Measurements from ENCODE around the gene CHRD. TPM values are rescaled to one million over a fixed set of nuclear protein-coding genes. Genes with fewer than 3 reads are reported as not detected.
"Not testable (repeated sequence)": the region's sequence is repeated elsewhere in the genome, so short reads cannot be mapped to it uniquely, and the experiment has no call there.

CHRD gene
- not detected in 2 replicates for total RNA-seq

DNA sequence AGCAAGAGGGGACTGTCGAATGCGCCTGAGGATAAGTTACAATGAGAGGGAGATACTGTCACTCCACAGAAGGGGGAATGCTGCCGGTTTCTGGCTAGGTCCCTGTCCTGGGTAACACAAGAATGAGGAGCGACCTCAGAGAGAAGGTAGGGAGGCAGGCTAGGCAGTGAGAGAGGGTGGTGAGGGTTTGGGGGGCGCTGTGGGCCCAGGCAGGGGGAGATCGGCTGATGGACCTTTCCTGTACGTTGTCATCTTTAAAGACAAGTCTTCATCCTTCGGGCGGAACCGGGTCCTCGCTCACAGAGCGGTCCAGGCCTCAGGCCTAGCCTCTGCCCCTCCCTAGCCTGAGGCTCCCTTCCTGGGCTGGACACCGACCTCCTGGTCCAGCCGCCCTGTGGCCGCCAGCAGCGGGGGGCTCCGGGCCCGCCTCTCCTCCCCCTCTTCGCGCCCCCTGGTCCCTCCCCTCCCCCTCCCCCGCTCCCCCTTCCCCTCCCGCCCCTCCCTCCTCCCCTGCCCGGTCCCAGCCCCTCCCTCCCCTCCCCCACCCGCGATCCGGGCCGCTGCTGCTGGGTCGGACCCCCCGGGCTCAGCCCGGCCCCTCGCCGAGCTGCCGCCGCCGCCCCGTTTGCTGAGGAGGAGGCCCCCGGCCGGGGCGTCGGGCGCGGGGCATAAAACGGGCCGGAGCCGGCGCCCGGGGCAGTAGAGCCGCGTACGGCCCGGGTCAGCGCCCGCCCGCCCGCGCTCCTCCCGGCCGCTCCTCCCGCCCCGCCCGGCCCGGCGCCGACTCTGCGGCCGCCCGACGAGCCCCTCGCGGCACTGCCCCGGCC lies at the start of gene CHRD:
CHRD (plus strand) TSS at position 697 of the 827 bp plus-strand sequence. CDS start 265 bp downstream, outside the sequence.
- intact Hi-C loops (cut with micrococcal nuclease), result no loop called here

- intact Hi-C loops (cut with micrococcal nuclease), result no loop called here
Observed at GRCh38 chr3:184332370-184333090, 47.3 kb upstream of the CHRD start.

- intact Hi-C loops (cut with micrococcal nuclease), result no loop called here
Observed at GRCh38 chr3:184333190-184333589, 46.7 kb upstream of the CHRD start.

DNA sequence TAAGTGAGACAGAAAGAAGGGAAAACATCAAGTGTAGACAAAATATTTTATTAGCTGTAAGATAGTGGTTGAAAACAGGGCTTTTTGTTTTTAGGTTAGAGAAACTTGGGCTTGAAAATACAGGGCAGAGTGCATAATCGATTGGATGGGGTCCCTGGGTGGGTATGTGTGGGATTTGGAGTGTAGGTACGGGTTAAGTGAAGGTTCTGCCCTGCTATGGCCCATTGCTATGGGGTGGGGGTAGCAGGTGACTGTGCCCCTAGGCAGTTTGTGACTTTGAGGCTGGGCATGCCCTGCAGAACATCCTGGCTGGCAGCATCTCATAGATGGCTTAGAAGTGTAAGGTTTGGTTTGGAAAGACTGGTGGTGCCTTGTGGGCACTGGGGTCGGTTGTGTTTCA lies 46.2 kb upstream of the CHRD start:
- intact Hi-C loops (cut with micrococcal nuclease), result loop anchor here (1.0 kb wide), 1 partner anchor 159 kb away; the partner anchor contains the start of gene AP2M1

- intact Hi-C loops (cut with micrococcal nuclease), result loop anchor here (1.0 kb wide), 6 partner anchors 20 to 210 kb away; partner anchors contain the start of genes AP2M1, EIF4G1 and PSMD2
Observed at GRCh38 chr3:184334470-184335158, 45.2 kb upstream of the CHRD start.

- intact Hi-C loops (cut with micrococcal nuclease), result loop anchor here (1.0 kb wide), 5 partner anchors 21 to 209 kb away; partner anchors contain the start of genes EIF4G1 and PSMD2
Observed at GRCh38 chr3:184335291-184335660, 44.6 kb upstream of the CHRD start.

- intact Hi-C loops (cut with micrococcal nuclease), result loop anchor here (1.0 kb wide), 5 partner anchors 22 to 208 kb away; partner anchors contain the start of genes EIF4G1 and PSMD2
Observed at GRCh38 chr3:184335661-184336546, 44.0 kb upstream of the CHRD start.

- intact Hi-C loops (cut with micrococcal nuclease), result no loop called here
Observed at GRCh38 chr3:184336547-184337398, 43.1 kb upstream of the CHRD start.

DNA sequence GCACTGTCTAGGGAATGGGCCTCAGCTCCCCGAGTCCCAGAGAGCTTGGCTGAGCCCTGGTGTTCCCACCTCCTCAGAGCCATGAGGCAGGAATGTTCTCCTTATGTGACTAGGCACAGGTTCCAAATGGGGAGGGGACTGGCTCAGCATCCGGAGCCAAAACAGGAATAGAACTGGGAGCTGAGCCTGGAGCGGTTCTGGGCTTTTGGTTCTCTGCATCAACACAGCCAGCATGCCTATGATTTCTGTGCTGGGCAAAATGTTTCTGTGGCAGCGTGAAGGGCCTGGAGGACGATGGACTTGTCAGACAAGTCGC lies 42.5 kb upstream of the CHRD start, which contains the start of gene FAM131A:
FAM131A (plus strand) TSS at position 202 of the 316 bp plus-strand sequence; CDS start at position 233, 31 bp downstream.
- intact Hi-C loops (cut with micrococcal nuclease), result no loop called here

DNA sequence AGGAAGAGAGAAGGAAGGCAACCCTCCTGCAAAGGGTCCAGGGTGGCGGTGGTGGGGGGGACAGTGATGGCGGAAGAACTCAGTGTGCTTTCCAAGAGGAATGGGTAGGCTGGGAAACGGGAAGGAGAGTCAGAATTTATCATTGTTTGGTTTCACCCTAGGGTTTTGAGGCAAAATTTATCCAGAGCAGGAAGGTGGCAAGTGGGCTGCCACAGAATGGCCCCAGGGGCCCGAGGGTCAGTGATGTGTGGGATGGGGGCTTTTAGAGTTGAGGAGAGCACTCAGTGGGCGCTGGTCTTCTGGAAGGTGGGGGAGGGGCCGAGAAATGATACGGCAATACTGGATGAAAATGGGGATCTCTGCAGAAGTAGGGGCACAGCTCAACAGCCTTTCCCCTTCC lies 41.9 kb upstream of the CHRD start:
- intact Hi-C loops (cut with micrococcal nuclease), result no loop called here

DNA sequence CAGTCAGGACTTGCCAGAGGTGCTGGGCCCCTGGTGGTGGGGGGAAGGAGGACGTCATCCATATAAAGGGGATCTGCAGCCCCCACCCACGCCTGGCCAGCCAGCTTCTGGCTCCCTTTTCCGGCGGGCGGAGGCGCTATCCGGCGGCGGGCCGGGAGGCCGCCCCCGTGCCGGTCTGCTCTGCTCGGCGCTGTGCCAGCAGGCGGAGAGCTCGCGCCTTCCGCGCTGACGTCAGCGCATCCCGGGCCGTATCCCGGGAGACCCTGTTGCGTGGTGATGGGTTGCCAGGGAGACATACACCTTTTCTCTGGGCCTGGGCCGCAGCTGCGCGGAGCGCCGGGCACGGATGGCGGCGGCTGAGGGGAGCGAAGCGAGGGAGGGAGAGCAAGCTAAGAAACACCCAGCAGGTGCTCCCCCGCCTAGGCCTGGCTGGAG lies 41.3 kb upstream of the CHRD start:
- intact Hi-C loops (cut with micrococcal nuclease), result no loop called here

GRCh38 chr3:184339001-184339400 lies 40.9 kb upstream of the CHRD start:
- intact Hi-C loops (cut with micrococcal nuclease), result no loop called here

- intact Hi-C loops (cut with micrococcal nuclease), result not testable (repeated sequence)
Observed at GRCh38 chr3:184339451-184340135, 40.3 kb upstream of the CHRD start.

GRCh38 chr3:184341925-184342324 lies 37.9 kb upstream of the CHRD start:
- intact Hi-C loops (cut with micrococcal nuclease), result no loop called here

DNA sequence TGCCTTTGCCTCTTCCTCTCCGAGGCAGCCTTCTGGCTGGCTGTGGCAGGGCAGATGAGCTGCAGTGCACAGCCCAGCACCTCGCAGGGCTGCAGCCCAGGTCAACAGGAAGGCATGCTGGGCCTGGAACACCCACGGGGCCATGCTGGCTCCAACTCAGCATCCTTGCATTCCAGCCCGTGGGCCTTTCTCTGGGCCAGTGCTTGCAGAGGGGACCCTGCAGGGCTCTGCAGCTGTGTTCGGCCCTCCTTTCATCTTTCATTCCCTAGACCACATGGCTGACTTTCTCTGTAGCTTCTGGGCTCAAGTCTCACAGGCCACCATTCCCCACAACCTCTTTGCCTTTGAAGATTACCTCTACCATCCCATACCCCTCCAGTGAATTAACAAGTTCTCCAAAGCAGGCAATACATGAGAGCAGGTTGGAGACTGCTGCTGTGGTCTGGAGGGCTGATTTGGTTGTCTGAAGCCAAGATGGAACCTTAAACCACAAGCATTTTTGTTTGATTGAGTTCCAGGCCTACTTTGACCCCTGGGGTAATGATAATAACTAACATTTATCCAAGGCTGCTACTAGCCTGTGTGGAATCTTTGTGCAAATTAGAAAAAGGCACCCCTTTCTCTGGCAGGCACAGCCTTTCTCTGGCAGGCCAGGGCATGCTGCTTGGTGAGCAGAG lies 36.5 kb upstream of the CHRD start:
- intact Hi-C loops (cut with micrococcal nuclease), result no loop called here

- intact Hi-C loops (cut with micrococcal nuclease), result no loop called here
Observed at GRCh38 chr3:184344579-184345316, 35.1 kb upstream of the CHRD start.

GRCh38 chr3:184345317-184346144 lies 34.3 kb upstream of the CHRD start:
- intact Hi-C loops (cut with micrococcal nuclease), result no loop called here
